ENCODE measurements around the gene CBR3.

The CBR3 gene

DNA sequence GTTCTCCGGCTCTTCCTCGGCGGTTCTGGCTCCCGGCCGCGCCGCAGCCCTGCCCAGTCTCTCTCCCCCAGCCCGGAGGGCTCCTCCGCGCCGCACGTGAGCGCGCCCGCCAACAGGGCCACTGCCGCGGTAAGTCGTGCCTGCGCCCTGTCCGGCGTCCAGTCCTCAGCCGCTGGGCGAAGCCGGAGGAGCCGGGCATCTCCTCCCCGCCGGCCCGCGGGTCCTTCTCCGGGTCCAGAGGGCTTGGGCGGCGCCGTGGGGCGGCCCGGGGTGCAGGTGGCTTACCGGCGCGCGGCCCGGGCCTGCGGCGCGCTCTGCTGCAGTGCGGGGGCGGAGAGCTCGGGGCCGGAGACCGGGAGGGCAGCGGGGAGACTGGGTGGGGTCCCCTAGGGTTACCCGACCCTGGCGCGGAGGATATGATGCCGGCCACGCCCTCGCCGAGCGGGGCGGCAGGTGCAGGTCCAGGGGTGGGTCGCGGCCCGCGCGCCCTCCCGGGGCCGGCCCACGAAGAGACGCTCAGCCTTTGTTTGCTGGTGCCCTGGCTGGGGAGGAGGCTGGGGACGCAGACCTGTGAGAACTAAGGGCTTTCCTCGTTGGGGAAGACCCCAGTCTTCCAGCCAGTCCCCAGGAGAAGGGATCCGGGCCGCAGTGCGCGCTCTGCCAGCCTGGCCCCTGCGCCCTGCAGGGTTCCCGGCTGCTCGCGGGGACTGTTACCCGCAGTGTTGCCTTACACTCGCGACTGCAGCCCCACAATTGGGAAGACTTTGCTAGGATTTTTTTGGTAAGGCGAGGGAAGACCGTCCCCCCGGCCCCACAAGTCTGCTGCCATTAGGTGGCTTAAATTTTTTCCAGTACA is 22.2 kb downstream of the CBR3 start, which contains the start of gene DOP1B:
Gene DOP1B (plus strand): TSS at position 10 of the 856 bp plus-strand sequence. CDS start 7,910 bp downstream, outside the sequence.
- DNase-seq: no peak

DNA sequence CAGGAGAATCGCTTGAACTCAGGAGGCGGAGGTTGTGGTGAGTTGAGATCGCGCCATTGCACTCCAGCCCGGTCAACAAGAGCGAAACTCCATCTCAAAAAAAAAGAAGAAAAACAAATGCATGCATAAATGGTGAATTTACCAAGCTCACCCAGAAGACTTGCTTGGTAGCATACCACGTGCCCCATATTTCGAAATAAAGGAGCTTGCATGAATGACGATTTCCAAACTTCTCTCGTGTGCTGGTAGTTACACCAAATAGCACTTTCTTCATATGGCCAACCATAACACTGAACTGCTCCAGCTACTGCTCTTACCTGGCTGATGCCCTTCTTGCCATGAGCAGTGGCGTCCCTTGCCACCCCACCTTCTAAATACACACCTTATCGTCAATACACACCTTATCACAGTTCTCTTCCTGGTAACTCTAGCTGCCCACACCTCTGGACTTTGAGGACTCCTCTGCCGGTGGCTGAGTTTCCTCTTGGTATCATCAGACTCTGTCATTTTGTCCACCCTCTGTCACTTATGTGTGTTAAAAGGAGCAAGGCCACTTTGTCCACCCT is 24.6 kb downstream of the CBR3 start:
- no peak for DNase-seq

DNA sequence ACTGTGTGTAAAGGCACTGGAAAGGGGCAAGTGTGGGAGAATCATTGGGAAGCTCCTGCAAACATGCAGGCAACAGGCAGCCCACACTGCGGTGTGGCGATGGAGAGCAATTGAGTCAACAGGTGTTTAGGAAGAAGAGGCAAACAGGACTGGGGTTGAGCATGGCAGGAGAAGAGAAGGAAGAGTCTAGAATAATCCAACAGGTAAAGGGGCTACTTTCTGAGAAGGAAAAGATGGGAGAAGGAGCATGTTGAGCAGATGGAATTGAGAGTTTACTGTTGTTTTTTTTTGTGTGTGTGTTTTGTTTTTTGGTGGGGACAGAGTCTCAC is 25.9 kb downstream of the CBR3 start:
- DNase-seq: no peak

DNA sequence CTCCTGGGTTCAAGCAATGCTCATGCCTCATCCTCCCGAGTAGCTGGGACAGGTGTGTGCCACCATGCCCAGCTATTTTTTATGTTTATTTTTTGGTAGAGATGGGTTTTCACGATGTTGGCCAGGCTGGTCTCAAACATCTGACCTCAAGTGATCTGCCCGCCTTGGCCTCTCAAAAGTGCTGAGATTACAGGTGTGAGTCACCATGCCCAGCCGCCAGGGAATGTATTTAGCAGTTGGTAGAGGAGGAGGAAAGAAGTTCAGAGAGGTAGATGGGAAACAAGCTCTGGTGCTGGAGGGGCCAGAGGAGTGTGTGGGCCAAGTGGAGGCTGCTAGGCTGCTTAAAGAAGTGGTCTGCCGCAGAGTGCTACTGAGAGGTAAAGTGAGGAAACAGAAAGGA is 27.8 kb downstream of the CBR3 start:
- DNase-seq: no peak

DNA sequence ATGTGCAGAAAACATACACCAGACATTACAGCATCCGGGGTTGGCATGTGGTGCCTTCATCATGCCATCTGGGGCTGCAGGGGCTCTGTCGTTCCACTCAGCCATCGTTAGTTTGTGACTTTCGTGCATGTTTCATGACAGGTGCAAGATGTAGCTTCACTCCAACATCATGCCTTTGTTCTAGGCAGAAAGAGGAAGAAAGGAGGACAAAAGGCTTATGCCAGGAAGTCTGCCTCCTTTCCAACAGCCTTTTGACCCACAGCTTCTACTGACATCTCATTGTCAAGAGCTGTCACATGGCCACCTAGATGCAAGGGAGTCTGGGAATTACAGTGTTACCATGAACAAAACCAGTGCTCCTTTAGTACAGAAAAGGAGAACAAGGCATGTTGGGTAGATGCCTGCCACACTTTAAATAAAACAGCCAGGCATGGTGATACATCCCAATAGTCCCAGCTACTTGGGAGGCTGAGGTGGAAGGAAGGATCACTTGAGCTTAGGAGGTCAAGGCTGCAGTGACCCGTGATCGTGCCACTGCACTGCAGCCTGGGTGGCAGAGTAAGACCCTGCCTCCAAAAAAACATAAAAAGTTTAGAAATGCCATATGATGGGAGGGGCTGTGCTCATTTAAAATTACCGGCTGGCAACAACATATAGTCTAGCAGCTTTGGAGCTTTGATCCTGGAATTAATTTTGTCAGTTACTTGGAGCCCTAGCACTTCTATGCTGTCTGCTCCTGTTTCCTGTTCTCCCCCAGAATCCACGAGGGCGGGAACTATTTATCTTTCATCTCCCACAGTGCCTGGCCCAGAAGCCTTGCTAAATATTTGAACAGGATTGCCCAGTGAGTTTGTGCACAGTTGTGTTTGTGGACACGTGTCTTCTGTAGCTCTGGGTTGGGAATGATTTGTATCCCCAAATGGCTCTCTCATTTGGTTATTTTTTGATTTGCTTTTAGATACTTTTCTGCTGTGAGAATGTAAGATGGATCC is 29.2 kb downstream of the CBR3 start:
- no peak for DNase-seq

DNA sequence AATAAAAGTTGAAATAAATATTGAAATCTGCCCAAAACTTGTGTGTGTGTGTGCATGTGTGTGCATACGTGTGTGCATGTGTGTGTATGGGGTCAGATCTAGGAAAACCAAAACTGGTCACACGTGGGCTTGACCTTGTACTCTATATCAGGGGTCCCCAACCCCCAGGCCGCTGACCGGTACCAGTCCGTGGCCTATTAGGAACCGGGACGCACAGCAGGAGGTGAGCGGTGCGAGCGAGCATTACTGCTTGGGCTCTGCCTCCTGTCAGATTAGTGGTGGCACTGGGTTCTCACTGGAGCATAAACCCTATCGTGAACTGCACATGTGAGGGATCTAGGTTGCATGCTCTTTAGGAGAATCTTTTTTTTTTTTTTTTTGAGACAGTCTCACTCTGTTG is 30.5 kb downstream of the CBR3 start:
- no peak for DNase-seq

DNA sequence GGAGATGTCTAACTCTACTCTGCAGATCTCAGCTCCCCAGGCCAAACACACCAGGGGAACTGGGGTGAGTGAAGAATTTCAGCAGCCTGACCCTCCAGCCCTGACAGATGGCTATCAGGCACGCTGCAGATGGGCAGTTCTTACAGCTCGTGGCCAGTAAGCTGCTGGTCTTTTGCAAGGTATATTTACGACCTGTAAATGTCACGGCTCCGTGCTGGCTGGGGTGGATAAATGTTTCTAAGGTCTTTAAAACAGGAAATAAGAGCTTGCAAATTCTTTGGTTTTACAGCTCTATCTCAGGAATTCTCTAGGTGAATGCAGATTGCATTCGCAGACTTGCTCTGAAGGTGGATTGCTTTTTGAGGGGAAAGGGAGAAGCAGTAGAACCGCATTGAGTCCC is 31.8 kb downstream of the CBR3 start:
- no peak for DNase-seq

DNA sequence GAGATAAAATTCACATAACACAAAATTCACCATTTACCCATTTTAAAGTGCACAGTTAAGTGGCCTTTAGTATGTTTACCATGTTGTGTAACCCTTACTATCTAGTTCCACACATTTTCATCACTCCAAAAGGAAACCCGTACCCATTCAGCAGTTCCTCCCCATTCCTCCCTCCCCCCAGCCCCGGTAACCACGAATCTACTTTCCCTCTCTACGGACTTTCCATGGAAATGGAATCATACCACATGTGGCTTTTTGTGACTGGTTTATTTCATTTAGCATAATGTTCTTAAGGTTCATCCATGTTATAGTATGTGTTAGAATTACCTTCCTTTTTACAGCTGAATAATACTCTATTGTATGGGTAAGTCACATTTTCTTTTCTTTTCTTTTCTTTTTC is 32.7 kb downstream of the CBR3 start:
- DNase-seq: no peak

DNA sequence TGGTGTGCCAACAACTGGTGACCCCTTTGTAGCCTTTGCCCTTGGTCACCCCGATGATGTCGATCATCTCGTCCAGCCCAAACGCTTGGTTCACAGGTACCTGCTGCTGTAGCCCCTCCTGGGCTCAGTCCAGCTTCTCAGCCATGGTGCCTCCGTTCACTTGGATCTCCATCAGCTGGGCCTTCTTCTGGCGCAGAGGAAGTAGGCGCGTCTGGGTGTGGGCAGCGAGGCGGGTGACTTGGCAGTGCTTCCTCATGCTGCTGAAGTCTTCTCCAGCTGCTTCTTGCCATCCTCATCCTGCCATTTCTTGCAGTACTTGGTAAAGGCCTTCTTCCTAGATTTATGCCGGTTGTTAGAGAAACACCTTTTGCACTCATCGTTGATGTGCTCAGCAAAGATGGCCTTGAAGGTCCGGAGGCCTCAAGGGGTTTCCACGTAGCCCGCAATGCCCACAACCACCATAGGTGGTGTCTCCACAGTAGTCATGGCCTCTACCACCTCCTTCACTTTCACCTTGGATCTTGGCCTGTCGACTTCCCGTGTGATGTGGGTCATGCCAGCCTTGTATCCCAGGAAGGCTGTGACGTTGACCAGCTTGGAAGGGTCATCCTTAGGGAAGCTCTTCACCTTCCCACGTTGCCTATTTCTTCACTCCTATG is 34.7 kb downstream of the CBR3 start:
- DNase-seq: no peak

DNA sequence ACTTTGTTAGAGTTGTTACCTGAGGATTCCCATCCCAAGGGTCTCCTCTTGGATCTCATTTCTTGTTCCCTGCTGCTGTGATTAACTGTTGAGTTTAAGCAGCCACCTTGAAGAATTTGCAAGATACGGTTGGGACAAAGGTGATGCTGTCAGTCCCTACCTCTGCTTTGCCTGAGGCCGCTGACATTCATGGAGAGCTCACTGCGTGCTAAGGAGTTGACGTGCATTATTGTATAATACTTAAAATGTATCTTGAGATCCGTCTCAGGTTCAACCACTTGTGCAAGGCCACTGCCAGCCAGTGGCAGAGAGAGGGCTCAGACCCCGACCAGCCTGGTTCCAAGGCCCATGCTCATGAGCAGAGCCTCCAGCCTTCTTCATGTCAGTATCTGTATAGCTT is 35.9 kb downstream of the CBR3 start:
- DNase-seq: no peak

DNA sequence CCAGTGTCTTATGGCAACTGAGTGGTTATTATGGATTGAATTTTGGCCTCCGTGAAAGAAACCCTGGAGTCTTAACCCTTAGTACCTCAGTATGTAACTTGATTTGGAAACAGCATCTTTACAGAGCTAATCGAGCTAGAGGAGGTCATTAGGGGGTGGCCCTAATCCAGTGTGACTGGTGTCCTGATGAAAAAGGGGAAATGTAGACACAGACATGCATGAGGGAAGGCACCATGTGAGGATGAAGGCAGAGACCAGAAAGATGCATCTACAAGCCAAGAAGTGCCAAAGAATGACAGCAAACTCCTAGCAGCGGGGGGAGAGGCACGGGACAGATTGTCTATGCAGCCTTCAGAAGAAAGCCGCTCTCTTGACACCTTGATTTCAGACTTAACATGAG is 36.5 kb downstream of the CBR3 start:
- no peak for DNase-seq

DNA sequence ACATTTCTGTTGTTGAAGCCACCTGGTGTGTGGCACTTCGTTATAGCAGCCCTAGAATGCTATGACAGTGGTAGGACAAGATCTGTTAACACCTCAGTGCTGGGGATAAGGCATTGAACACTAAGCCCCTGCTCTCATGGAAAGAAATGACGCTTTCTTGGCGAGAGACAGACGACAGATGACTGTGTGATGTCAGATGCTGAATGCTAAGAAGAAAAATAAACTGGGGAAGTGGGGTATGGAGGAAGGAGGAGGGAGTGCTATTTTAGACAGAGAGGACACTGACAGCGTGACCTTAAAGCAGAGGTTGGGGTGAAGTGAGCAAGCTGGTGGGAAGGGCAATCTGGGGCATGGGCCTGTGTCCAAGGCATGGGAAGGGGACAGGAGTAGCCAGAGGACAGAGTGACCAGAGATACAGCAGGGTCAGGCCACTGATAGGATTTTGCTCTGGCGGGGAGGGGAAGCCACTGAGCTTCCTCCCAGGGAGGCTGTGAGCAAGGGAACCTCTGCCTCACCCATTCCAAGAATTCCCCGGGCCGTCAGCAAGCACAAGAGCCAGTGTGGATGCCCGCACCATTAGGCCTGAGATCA is 37.0 kb downstream of the CBR3 start:
- DNase-seq: no peak

DNA sequence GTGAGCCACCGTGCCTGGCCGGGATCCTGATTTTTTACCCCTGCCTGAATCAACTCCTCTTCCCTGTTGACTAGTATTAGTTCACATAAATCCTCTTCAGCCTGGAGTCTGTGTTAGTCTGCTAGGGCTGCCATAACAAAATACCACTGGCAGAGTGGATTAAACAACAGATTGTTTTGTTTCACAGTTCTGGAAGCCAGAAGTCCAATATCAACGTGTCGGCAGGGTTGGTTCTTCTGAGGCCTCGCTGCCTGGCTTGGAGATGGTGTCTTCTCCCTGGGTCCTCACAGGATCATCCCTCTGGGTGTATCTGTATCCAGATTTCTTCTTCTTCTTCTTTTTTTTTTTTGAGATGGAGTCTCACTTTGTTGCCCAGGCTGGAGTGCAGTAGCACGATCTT is 39.9 kb downstream of the CBR3 start:
- no peak for DNase-seq

DNA sequence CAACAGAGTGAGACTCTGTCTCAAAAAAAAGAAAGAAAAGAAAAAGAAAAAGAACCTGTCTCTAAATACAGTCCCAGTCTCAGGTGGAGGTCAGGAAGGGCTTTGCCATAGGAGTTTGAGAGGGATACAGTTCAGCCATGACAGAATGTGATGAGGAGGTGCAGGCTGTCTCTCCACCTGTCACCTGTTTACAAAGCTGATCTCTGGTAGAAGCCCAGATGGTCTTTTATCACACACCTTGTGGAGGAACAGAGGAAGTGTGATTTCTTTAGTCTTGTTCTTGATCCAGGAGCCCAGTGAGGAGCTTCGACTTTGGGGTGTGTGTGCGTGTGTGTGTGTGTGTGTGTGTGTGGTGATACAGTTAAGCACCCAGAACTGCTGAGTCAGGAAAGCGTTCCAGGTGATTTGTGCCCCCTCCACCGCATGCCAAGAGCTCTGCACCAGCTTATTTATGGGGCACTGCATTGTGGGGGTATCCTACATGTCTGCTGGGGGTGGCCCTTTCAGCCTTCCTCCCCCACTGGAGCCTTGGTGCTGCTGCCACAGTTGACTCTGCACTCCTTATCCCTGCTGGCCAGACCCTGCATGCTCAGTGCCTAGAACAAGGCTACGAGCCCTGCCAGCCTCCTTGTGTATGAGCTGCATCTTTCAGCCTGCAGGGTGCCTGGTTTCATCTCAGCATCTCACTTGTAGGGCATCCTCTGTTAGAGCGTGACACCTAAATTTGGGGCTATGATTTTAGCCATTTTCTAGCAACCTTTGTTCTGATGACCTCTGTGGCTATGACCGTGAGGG is 41.1 kb downstream of the CBR3 start:
- DNase-seq: no peak

DNA sequence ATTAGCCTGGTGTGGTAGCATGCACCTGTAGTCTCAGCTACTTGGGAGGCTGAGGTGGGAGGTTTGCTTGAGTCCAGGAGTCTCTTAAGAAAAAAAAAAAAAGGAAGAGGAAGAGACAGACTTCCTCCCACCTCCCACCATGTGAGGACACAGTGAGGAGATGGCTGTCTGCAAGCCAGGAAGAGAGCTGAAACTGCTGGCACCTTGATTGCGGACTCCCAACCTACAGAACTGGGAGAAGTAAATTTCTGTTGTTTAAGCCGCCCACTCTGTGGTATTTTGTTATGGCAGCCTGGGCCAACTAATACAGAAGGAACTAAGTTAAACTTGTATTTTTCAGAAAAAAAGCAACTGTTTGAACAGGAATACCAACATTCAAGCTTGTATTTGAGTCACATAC is 43.5 kb downstream of the CBR3 start:
- DNase-seq: no peak

DNA sequence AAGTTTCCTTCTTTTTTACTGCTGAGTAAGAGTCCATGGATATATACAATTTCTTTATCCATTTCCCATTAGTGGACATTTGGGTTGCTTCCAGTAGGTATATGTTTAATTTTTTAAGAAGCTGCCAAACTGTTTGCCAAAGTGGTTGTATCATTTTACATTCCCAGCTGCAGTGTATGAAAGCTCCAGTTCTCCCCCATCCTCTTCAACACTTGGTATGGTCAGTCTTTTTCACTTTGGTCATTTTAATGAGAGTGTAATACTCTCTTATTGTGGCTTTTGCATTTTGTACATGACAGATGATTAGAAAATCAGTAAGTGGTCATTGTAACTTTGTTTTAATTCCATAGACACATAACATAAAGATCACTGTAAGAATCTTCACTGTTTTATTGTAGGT is 44.3 kb downstream of the CBR3 start:
- no peak for DNase-seq

DNA sequence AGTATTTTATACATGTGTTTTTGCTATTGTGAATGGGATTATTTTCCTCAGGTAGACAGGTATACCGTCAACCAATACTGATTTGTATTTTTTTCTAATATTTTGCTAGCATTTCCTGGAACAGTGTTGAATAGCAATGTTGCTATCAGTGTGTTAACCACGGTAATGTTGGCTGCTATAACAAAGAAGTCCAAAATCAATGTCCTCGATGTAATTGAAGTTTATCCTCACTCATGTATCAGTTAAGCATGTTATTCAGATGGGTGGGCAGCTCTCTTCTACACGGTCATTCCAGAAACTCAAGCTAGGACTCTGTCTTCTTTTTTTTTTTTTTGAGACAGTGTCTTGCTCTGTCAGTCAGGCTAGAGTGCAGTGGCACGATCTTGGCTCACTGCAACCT is 46.1 kb downstream of the CBR3 start:
- no peak for DNase-seq

DNA sequence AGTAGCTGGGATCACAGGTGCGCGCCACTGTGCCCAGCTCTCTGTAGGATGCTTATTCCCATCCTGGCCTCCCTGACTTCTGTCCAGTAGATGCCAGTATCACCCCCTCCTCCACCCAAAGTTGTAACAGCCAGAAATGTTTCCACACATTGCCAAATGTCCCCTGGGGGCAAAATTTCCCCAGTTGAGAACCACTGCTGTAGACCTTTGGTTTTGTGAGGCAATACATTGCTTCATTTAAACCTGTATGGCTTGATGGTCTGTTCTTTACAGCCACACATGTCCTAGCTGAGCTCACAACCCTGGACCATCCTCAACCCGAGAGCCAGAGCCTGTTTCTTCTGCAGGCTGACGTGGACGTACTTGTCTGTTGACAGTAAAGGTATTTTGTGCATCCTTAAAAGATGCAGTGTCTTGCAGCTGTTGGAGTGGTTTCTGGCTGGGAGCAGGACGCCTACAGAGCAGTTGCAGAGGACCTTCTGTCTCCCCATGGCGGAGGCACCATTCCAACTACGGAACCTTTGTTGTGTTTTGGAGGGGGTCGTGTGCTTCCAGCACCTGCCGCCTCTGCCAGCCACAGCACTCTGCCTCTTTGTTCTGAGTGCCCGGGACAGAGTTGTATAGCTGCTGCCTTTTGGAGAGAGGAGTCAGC is 48.4 kb downstream of the CBR3 start:
- DNase-seq: no peak

DNA sequence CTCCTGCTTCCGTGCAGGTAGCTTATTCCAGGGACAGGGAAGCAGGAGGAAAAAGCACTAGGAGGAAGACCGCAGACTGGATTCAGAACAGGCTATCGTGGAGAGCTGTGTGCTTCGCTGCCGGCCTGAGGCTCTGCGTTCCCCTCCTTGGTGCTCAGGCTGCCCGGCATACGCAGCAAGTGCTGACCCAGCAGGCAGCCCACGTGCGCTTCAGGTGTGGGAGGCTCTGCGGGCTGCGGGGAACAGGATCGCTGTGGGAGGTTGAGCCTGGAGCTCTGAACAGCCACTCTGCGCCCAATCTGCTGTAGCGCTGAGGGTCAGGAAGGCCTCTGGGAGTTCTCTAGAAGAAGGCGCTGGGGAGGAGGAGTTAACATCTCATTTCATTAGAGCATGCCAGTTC is 49.7 kb downstream of the CBR3 start:
- no peak for DNase-seq

DNA sequence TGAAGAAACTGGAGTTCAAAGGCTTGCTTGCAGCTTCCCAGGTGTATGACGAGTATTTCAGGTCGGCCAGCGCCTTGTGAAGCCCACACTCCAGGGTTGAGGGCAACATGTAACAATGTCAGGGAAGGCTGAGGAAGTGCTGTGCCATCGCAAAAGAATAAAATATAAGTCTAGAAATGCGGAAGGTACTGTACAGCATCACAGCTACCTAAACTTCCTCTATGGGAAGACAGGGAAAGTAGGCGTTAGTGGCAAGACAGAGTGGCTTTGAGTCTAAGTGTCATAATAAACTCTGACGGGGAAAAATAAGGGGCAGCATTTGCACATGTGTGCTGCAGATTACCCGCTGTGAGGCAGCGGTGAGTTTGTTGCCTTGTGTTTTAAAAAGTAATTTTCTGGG is 50.6 kb downstream of the CBR3 start:
- DNase-seq: no peak

DNA sequence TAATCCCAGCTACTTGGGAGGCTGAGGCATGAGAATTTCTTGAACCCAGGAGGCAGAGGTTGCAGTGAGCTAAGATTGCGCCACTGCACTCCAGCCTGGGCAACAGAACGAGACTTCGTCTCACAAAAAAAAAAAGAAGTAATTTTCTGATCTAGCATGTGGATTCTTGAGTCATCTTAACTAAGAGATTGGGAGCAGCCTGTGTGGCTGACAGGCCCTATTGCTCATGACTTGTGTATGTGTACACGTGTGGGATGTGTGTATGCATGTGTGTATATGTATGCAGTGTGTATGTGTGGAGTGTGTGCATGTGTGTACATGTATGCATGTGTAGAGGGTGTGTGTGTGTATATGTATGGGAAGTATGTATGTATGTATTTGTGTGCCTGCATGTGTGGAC is 51.2 kb downstream of the CBR3 start:
- no peak for DNase-seq

Measured in DMS 273 treated with DMSO at 0.1 percent for 48 hours (cell line).